GM12872 (cell line): ENCODE measurements around the gene MGMT.

Experiments used
- TF ChIP-seq, protein P1 (sequence below): IDR thresholded peaks from 3 replicates; pipeline ENCODE4 v1.5.1; 2011; ENCODE audit warnings: low read depth, mild to moderate bottlenecking, low read length, moderate library complexity; ENCODE audit not compliant: insufficient read depth

MGMT gene

DNA sequence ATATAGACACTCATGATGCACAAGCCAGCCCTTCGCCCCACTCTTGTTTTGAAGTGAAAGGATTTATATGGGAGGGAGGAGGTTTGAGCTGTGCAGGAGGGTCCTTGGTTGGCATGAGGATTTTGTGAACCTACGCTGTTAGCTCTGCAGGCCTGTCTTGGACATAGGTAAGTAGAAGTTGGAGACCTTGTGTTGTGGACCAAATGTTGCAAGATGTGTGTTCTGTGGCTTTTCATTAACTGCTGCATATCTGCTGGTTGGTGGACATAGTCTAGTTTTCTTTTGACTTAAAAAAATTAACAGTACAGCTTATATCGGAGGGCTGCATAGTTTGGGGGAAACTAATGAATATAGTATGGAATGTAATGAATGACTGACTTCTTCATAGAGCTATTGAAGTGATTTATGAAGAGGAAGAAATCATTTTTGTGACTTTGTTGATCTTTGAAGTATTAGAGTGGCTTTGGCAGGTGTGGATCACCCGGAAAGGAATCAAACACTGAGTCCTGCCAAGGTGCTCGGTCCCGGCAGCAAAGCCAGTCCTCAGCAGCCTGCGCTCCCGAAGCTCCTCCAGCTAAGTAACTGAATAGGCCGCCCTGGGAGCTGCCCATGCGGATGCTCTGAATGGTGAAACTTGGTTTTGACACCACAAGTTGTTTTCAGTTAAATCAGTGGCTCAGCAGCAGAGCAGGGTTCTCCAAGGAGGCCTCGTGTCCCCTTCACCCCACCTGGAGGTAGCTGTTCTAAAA, 3.2 kb downstream of the MGMT start:
- TF ChIP-seq, protein P1, sequence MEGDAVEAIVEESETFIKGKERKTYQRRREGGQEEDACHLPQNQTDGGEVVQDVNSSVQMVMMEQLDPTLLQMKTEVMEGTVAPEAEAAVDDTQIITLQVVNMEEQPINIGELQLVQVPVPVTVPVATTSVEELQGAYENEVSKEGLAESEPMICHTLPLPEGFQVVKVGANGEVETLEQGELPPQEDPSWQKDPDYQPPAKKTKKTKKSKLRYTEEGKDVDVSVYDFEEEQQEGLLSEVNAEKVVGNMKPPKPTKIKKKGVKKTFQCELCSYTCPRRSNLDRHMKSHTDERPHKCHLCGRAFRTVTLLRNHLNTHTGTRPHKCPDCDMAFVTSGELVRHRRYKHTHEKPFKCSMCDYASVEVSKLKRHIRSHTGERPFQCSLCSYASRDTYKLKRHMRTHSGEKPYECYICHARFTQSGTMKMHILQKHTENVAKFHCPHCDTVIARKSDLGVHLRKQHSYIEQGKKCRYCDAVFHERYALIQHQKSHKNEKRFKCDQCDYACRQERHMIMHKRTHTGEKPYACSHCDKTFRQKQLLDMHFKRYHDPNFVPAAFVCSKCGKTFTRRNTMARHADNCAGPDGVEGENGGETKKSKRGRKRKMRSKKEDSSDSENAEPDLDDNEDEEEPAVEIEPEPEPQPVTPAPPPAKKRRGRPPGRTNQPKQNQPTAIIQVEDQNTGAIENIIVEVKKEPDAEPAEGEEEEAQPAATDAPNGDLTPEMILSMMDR, result no peak

DNA sequence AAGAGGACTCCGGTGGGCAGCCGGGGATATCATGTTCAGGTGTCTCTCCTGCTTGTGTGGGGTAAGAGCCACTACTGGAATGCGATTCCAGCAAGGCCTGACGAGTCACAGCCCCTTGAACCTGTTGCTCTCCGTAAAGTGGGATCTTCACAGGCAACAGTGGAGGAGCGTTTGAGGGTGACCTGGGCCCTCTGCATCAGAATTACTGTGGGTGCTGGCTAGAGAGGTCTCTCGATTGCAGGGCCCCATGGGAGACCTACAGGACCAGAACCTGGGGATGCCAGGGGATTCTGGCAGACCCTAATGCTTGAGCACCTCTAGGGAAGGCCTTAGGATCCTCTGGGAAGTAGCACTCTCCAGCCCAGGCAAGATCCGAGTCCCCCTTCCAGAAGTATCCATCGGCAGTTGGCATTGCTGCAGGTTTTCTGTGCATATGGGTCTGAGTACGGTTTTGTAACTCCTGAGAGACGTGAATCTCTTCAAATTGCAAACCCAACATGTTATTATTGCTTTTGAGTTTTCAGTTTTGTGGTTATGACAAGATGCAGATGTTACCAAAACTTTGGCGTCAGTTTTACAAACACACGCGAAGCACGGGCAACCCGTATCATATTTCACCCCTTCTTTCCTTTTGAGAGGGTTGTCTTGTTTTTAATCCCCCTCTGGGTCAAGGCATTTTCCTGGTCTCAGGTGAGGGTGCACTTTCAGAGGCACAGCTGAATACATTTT, 4.6 kb downstream of the MGMT start:
- TF ChIP-seq, protein P1, result no peak

DNA sequence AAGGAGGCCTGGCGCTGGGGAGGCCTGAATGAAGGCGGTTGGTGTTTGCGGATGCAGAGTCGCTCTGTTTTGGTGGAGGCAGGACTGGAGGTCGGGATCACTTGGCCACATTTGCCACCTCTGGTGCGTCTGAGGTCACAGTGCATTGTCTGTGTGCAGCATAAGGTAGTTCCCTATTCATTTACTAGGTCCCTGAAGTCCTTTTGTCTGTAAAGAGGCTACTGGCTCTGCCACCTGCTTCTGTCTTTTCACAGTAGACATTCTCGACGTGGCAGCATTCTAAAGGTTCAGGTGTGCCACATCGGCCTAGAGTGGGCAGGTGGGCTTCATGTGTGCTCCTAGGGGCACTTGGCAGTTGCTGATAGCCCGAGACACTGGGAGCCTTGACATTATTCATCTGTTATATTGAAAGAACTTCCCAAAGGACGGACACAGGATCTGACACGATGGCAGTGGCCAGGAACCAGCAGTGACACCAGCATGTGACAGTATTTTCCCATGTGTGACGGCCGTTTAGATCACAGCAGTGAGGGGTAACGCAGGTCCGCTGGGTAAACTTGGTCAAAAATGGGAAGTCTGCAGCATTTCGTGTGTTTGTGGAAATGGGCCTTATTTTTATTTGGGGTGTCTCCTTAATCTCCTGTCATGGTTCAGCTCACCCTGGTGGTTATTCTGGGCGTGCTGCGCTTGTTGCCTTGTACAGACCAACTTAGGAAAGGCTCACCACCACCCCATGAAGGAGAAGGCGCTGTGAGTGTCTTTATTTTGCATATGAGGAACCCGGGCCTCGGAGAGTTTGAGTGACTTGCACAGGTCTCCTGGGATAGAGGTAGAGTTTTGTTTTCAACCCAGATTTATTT, 5.9 kb downstream of the MGMT start:
- TF ChIP-seq, protein P1, result no peak

DNA sequence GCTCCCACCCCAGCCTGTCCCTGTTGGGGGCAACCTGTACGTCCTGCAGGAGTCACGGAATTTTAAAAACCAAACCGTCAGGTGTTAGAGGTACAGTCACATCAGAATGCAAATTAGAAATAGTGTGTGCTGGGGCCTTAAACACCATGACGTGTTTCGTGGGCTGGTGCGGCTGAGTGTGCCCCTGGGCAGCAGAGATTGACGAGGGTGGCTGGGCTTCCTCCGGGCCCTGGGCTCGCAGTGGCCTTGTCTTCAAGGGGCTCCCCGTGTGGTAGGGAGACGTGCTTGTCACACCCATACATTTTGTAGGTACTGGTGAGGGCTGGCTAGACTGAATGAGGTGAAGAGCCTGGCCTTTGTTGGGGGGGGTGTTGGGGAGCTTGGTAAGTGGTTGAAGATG, 7.6 kb downstream of the MGMT start:
- TF ChIP-seq, protein P1, result no peak

DNA sequence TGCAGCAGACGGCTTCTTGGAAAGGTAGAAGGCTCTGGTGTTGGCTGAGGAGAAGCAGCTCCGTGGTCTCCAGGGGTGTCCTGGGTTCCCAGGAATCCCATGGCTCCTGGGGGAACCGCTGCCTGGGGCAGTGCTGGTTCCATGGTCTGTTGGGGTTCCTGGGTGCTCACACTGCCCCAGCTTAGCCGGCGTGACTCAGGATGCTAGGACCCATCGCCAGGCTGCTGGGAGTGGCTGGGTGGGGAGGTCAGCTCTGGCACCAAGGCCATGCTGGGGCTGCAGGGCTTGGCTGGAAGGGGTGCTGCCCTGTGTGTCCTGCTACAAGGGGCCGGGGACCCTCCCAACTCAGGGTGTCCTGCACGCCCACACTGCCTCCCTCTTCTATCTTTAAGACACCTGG, 9.4 kb downstream of the MGMT start:
- TF ChIP-seq, protein P1, result no peak

DNA sequence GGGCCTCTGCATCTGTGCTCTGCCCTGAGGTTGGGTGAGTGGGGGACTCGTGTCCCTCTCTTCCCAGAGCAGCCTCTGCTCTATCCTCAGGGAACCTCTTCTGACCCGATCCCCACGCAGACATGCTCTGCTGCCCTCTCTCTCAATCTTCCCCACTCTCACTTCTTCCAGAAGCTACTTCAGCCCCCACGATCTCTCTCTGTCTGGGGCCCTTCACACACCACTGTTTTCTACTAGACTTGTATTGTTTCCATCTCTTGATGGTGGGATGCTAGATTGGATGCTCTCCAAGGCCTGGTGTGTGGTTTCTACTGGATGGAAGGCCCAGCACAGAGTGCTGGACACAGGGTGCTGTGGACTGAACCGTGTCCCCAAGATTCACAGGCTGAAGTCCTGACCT, 10.0 kb downstream of the MGMT start:
- TF ChIP-seq, protein P1, result no peak

DNA sequence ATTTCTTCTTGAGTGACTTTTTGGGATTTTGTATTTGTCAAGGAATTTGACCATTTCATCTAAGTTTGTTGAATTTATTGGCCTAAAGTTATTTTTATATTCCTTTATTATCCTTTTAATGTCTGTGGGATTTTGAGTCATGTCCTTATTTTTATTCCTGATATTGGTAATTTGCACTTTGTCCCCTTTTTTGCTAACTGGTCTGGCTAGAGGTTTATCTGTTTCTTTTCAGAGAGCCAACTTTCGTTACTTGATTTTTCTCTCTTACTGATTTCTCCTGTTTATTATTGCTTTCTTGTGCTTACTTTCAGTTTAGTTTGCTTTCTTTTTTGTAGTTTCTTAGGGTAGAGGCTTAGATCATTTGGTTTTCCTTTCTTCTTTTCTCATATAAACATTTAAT, 14.6 kb downstream of the MGMT start:
- TF ChIP-seq, protein P1, result no peak
